GM19239 (cell line): ENCODE results near the gene KANSL3.
A peak's percentile ranks its signal among the peaks of the same experiment; 100 is the strongest.
"Not testable (repeated sequence)": the region's sequence is repeated elsewhere in the genome, so short reads cannot be mapped to it uniquely, and the experiment has no call there.

ENCODE experiments used
- DNase-seq: peaks from one replicate; pipeline ENCODE4 v3.0.0; 2011; ENCODE audit warnings: low spot score; ENCODE audit not compliant: insufficient read length
- FAIRE-seq: peaks from 2 replicates; lab custom pipeline; 2011; peaks lifted over from hg19 to GRCh38; lab: Jason Lieb, UNC

The KANSL3 gene

GRCh38 chr2:96656540-96656939, 18.4 kb upstream of the KANSL3 start:
- FAIRE-seq (no peak), DNase-seq (no peak)

- DNase-seq, result no peak
- FAIRE-seq, result no peak
Measured at GRCh38 chr2:96655526-96655925, 17.4 kb upstream of the KANSL3 start.

GRCh38 chr2:96654791-96655190, 16.7 kb upstream of the KANSL3 start:
- not testable (repeated sequence) for FAIRE-seq, DNase-seq

GRCh38 chr2:96651793-96652192, 13.7 kb upstream of the KANSL3 start:
- FAIRE-seq, result no peak

GRCh38 chr2:96649342-96649741, 11.2 kb upstream of the KANSL3 start:
- DNase-seq, result no peak
- FAIRE-seq, result no peak

More at GRCh38 chr2:96651793-96652192, 13.7 kb upstream of the KANSL3 start:
- no peak for DNase-seq

- no peak for DNase-seq
- FAIRE-seq, result no peak
Measured at GRCh38 chr2:96648306-96648930, 10.3 kb upstream of the KANSL3 start.

GRCh38 chr2:96647681-96648080, 9.6 kb upstream of the KANSL3 start:
- FAIRE-seq (no peak), DNase-seq (no peak)

GRCh38 chr2:96642564-96643360, 4.7 kb upstream of the KANSL3 start, which contains the start of gene FER1L5:
FER1L5 (plus strand) TSS chr2:96642764; CDS start chr2:96642837, 73 bp downstream.
- DNase-seq (no peak), FAIRE-seq (no peak)

GRCh38 chr2:96637385-96638143, 548 bp downstream of the KANSL3 start:
- no peak for FAIRE-seq

GRCh38 chr2:96636551-96637171, 1.5 kb downstream of the KANSL3 start:
- DNase-seq (no peak), FAIRE-seq (peak; percentile 4)

More at GRCh38 chr2:96637385-96638143, 548 bp downstream of the KANSL3 start:
- peak; percentile 83 for DNase-seq

- FAIRE-seq (no peak), DNase-seq (no peak)
Measured at GRCh38 chr2:96633641-96634040, 4.5 kb downstream of the KANSL3 start.

- FAIRE-seq (no peak), DNase-seq (no peak)
Measured at GRCh38 chr2:96631804-96632435, 6.2 kb downstream of the KANSL3 start.

GRCh38 chr2:96626553-96626942, 11.6 kb downstream of the KANSL3 start:
- DNase-seq (no peak), FAIRE-seq (no peak)

GRCh38 chr2:96625571-96626552, 12.2 kb downstream of the KANSL3 start:
- no peak for FAIRE-seq

GRCh38 chr2:96623116-96623515, 15.0 kb downstream of the KANSL3 start:
- DNase-seq, result no peak
- FAIRE-seq, result no peak

More at GRCh38 chr2:96625571-96626552, 12.2 kb downstream of the KANSL3 start:
- DNase-seq, result no peak

- DNase-seq, result no peak
- FAIRE-seq, result no peak
Measured at GRCh38 chr2:96622544-96622943, 15.6 kb downstream of the KANSL3 start.

- no peak for FAIRE-seq
- DNase-seq, result no peak
Measured at GRCh38 chr2:96618596-96619283, 19.4 kb downstream of the KANSL3 start.

GRCh38 chr2:96617012-96617411, 21.1 kb downstream of the KANSL3 start:
- FAIRE-seq (no peak), DNase-seq (no peak)
